ENCODE results near the gene SIM2. TPM values are rescaled to one million over a fixed set of nuclear protein-coding genes. Genes with fewer than 3 reads are reported as not detected.
A peak's percentile ranks its signal among the peaks of the same experiment; 100 is the strongest.

The SIM2 gene
- total RNA-seq, 2 donors from 2014 or later: 1.9 to 4.1 TPM

DNA sequence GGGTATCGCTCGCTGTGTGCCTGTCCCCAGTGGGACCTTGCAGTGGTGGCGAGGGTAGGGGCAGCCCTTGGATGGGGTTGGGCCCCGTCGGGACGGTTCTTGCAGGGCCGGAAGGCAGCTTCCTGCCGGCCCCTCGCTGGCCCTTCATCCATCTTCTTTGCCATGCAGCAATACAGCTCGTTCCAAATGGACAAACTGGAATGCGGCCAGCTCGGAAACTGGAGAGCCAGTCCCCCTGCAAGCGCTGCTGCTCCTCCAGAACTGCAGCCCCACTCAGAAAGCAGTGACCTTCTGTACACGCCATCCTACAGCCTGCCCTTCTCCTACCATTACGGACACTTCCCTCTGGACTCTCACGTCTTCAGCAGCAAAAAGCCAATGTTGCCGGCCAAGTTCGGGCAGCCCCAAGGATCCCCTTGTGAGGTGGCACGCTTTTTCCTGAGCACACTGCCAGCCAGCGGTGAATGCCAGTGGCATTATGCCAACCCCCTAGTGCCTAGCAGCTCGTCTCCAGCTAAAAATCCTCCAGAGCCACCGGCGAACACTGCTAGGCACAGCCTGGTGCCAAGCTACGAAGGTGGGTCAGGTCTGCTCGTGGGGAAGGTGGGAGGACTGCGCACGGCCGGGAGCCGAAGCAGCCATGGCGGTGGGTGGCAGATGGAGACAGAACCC lies 45.8 kb downstream of the SIM2 start:
- Mint-ChIP-seq H3K27ac (no peak overlapping the region), H3K4me3 (no peak overlapping the region), H3K36me3 (ENCODE audit: insufficient read depth in 2 of 2) (no peaks in the 10 kb centered on the region), H3K9me3 (no peaks in the 10 kb centered on the region), H3K4me1 (ENCODE audit: low read depth) (peaks cover 9% of the 10 kb centered on the region), H3K27me3 (ENCODE audit: low read depth) (peaks cover 58% of the 10 kb centered on the region)
- ATAC-seq (replicated peaks in 1 of 2): no peak
- DNase-seq: no peak

DNA sequence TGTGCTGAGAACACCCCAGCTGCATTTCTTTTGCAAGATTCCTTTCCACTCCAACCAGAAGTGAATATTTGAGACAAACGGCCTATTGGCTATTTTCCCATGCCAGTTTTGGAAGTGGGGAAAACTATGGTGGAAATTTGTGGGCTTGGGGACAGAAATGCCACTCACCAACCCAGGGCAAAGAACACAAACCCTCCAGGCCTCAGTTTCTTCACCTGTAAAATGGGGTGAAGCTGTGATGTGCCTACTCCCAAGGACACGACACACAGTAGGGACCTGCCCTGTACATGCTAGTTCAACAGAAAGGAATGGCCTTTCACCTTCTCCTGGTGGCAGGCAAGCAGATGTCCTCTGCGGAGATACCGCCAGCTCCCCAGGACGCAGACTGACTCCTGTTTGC lies 46.5 kb downstream of the SIM2 start:
- peaks cover 9% of the 10 kb centered on the region for H3K4me1 Mint-ChIP-seq (ENCODE audit: low read depth)
- no peaks in the 10 kb centered on the region for H3K36me3 Mint-ChIP-seq (ENCODE audit: insufficient read depth in 2 of 2)
- H3K9me3 Mint-ChIP-seq: no peaks in the 10 kb centered on the region
- peaks cover 51% of the 10 kb centered on the region for H3K27me3 Mint-ChIP-seq (ENCODE audit: low read depth)
- DNase-seq (no peak), ATAC-seq (replicated peaks in 1 of 2) (no peak)
- H3K27ac Mint-ChIP-seq: no peak overlapping the region
- H3K4me3 Mint-ChIP-seq: no peak overlapping the region

DNA sequence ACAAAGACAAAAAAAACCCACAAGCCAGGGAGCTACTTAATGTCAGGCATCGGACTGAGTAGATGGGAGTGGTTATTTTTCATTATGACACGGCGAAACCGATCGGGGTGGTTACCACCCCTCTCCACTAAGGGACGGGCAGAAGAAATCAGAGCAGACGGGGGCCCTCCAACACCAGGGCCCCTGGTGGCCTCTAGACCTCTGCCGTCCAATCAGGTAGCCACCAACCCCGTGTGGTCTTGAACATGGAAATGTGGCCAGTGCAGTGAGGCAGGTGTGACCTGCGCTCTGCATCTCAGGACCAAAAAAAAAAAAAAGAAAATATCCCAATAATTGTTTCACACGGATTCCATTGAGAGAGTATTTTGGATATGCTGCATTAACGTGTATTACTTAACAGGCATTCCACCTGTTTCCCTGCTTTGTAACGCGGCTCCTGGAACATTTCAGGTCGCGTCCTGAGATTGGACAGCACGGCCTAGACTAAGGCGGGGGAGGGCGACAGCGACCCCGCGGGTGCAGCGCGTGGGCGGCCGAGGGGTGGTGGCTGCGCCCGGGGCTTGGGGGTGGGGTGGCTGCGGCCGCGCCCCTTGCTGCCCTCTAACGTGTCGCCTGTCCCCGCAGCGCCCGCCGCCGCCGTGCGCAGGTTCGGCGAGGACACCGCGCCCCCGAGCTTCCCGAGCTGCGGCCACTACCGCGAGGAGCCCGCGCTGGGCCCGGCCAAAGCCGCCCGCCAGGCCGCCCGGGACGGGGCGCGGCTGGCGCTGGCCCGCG lies 48.3 kb downstream of the SIM2 start:
- H3K4me1 Mint-ChIP-seq (ENCODE audit: low read depth): peaks cover 9% of the 10 kb centered on the region
- no peaks in the 10 kb centered on the region for H3K36me3 Mint-ChIP-seq (ENCODE audit: insufficient read depth in 2 of 2)
- DNase-seq (peak; percentile 1 to 5), ATAC-seq (replicated peaks in 1 of 2) (peak in 1 of 2 donors; percentile 23)
- H3K27me3 Mint-ChIP-seq (ENCODE audit: low read depth): peaks cover 49% of the 10 kb centered on the region
- H3K27ac Mint-ChIP-seq: peak overlapping the region; percentile 60
- H3K4me3 Mint-ChIP-seq: peak overlapping the region; percentile 79 to 84
- no peaks in the 10 kb centered on the region for H3K9me3 Mint-ChIP-seq

DNA sequence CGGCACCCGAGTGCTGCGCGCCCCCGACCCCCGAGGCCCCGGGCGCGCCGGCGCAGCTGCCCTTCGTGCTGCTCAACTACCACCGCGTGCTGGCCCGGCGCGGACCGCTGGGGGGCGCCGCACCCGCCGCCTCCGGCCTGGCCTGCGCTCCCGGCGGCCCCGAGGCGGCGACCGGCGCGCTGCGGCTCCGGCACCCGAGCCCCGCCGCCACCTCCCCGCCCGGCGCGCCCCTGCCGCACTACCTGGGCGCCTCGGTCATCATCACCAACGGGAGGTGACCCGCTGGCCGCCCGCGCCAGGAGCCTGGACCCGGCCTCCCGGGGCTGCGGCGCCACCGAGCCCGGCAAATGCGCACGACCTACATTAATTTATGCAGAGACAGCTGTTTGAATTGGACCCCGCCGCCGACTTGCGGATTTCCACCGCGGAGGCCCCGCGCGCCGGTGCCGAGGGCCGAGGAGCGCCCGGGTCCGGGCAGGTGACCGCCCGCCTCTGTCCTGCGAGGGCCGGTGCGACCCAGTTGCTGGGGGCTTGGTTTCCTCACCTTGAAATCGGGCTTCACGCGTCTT lies 49.0 kb downstream of the SIM2 start:
- Mint-ChIP-seq H3K27me3 (ENCODE audit: low read depth) (peaks cover 49% of the 10 kb centered on the region), H3K27ac (no peak overlapping the region), H3K36me3 (ENCODE audit: insufficient read depth in 2 of 2) (no peaks in the 10 kb centered on the region), H3K9me3 (no peaks in the 10 kb centered on the region), H3K4me3 (peak overlapping the region; percentile 76 to 82), H3K4me1 (ENCODE audit: low read depth) (peaks cover 9% of the 10 kb centered on the region)
- DNase-seq: peak; percentile 61 to 83
- peak; percentile 88 to 91 for ATAC-seq (replicated peaks in 1 of 2)

DNA sequence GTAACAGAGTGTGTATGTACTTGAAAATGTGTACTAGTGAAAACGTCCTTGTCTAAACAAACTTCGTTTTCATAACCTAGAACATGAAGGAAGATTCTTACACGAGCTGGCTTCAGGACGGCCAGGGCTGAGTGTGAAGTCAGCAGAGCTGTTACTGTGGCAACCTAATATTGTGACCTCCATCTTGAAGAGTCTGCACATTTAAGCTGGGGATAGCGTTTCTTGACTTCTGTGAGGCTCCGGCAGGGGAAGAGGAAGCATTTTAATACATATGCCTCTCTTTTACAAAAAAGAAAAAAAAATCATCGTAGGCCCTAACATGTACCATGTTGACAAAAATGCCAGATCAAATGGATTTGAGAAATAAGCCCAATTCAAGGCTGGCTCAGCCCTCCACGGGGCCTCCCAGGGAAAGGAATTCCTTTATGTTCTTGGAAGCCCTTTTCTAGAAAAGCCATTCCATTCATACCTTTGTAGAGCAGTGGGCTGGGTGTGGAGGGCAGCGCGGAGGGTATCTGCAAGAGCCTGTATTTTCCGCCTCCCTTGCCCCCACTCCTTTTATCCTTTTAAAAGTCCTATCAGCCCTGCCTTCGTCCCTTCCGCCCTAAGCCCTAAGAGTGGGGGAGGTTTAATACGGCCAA lies 51.1 kb downstream of the SIM2 start:
- Mint-ChIP-seq H3K4me3 (no peak overlapping the region), H3K27ac (no peak overlapping the region), H3K9me3 (no peaks in the 10 kb centered on the region)

DNA sequence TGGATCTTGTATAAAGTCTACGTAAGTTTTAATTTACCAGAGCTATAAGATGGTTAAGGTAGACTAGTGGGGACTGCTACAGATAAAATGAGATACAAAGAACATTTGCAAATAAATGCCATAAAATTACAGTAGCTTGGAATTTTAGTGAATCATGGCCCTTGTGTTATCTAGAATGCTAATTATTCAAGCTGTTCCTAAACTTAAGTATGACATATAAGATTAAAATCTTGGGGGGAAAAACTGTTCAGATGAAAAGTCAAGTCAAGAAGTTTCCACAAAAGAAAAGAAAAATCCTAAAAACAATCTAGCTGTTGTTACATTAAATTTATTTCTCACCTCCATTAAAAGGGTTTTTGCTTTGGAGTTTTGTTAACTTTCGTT lies 51.7 kb downstream of the SIM2 start:
- ATAC-seq (replicated peaks in 1 of 2) (no peak), DNase-seq (no peak)
- peaks cover 31% of the 10 kb centered on the region for H3K27me3 Mint-ChIP-seq (ENCODE audit: low read depth)
- no peaks in the 10 kb centered on the region for H3K9me3 Mint-ChIP-seq
- no peak overlapping the region for H3K4me3 Mint-ChIP-seq
- H3K36me3 Mint-ChIP-seq (ENCODE audit: insufficient read depth in 2 of 2): no peaks in the 10 kb centered on the region
- H3K27ac Mint-ChIP-seq: no peak overlapping the region
- H3K4me1 Mint-ChIP-seq (ENCODE audit: low read depth): peaks cover 9% of the 10 kb centered on the region

More for the DNA sequence above, 51.1 kb downstream of the SIM2 start:
- ATAC-seq (replicated peaks in 1 of 2): no peak
- no peak for DNase-seq
- peaks cover 36% of the 10 kb centered on the region for H3K27me3 Mint-ChIP-seq (ENCODE audit: low read depth)
- H3K4me1 Mint-ChIP-seq (ENCODE audit: low read depth): peaks cover 9% of the 10 kb centered on the region
- H3K36me3 Mint-ChIP-seq (ENCODE audit: insufficient read depth in 2 of 2): no peaks in the 10 kb centered on the region

DNA sequence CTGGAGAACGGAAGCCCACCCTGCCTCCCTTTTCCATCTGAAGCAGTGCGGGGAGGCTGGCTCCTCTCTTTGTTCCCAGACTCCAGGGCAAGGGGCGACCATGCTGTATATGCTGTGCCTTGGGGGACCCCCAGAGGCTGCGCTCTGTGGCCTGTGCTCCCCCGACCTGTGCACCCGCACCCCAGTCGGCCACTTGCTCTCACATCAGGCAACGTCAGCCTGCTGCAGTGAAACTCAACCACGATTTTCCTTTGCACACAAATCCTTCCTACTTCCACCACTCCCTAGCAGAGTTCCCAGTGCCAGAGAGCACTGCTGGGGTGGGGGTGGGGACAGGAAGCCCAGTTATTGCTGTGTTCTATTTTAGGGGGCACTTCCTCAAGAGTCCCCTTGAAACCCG lies 52.5 kb downstream of the SIM2 start:
- DNase-seq: no peak
- H3K4me3 Mint-ChIP-seq: no peak overlapping the region
- no peak for ATAC-seq (replicated peaks in 1 of 2)
- H3K4me1 Mint-ChIP-seq (ENCODE audit: low read depth): peaks cover 9% of the 10 kb centered on the region
- H3K9me3 Mint-ChIP-seq: no peaks in the 10 kb centered on the region
- H3K27me3 Mint-ChIP-seq (ENCODE audit: low read depth): peaks cover 23% of the 10 kb centered on the region
- no peak overlapping the region for H3K27ac Mint-ChIP-seq
- H3K36me3 Mint-ChIP-seq (ENCODE audit: insufficient read depth in 2 of 2): no peaks in the 10 kb centered on the region

DNA sequence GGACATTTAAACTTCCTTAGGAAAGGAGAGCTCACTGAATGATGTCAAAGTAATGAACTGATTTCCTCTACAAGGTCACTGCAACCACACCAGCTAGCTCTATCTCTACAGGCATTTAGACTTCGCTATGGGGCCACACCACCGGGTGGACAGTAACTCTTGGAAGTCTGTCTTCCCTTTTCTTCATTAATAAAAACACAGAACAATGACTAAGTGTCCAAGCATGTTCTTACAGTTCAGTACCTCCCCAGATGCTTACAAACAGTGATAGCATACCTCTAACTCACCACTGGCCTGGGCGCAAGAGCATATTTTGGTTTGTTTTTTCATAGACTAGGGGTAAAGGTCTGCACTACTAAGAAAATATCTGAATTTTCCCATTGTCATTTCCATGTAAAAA lies 54.6 kb downstream of the SIM2 start:
- Mint-ChIP-seq H3K27ac (no peak overlapping the region), H3K36me3 (ENCODE audit: insufficient read depth in 2 of 2) (no peaks in the 10 kb centered on the region), H3K4me3 (no peak overlapping the region), H3K27me3 (ENCODE audit: low read depth) (peaks cover 9% of the 10 kb centered on the region), H3K9me3 (no peaks in the 10 kb centered on the region), H3K4me1 (ENCODE audit: low read depth) (no peaks in the 10 kb centered on the region)
- no peak for ATAC-seq (replicated peaks in 1 of 2)
- DNase-seq: no peak

DNA sequence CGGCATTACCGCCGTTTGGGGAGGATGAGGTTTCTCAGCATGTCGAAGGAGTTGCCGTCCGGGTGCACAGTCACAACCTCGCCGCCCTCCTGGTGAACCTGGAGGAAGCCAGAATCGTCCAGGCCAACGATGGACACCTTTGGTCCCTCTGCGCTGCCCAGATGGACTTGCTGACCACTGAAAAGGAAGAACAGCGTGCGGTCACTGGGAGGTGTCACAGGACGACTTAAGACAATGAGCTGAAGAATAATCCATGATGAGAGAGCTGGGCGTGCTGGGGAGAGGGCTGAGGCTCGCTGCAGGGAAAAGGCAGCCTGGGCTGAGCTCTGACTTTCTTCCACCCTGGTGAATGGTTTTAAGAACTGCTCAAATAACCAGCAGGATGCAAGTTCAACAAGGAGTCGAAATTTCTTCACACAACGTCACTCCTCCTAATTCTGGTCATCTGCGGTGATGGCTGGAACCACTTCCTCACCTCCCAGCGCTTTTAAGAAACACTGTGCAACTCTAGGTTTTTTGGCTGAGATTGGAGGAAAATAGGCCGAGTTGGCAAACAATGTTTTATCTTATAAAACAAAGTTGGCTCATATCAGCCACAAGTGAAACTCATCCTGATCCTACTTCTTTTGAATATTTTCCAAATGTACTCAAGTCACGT lies 55.5 kb downstream of the SIM2 start:
- peaks cover 1% of the 10 kb centered on the region for H3K27me3 Mint-ChIP-seq (ENCODE audit: low read depth)
- H3K36me3 Mint-ChIP-seq (ENCODE audit: insufficient read depth in 2 of 2): no peaks in the 10 kb centered on the region
- H3K9me3 Mint-ChIP-seq: no peaks in the 10 kb centered on the region
- H3K27ac Mint-ChIP-seq: no peak overlapping the region
- no peak overlapping the region for H3K4me3 Mint-ChIP-seq
- ATAC-seq (replicated peaks in 1 of 2) (no peak), DNase-seq (no peak)
- no peaks in the 10 kb centered on the region for H3K4me1 Mint-ChIP-seq (ENCODE audit: low read depth)

DNA sequence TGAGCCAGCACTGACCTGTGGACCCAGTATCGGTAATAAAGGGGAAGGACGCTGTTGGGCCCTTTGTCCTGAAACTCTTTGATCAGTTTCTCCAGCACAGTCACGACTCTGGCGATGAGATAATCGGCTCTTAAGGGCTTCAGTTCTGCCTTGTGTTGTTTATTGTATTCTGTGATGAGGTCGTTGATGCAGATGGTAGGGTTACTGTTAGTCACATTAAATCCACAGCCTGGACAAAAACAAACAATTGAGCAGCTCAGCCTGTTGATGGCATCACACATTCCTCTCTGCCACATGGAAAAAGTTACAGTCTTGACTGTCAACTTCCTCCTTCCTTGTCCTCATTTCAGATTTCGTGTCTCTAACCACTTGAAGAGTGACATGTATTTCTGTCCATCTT lies 57.6 kb downstream of the SIM2 start:
- no peaks in the 10 kb centered on the region for H3K27me3 Mint-ChIP-seq (ENCODE audit: low read depth)
- H3K4me3 Mint-ChIP-seq: no peak overlapping the region
- H3K27ac Mint-ChIP-seq: no peak overlapping the region
- no peak for DNase-seq
- ATAC-seq (replicated peaks in 1 of 2): no peak
- peaks cover 0 to 2% of the 10 kb centered on the region in 2 donors for H3K36me3 Mint-ChIP-seq (ENCODE audit: insufficient read depth in 2 of 2)
- no peaks in the 10 kb centered on the region for H3K4me1 Mint-ChIP-seq (ENCODE audit: low read depth)
- no peaks in the 10 kb centered on the region for H3K9me3 Mint-ChIP-seq

DNA sequence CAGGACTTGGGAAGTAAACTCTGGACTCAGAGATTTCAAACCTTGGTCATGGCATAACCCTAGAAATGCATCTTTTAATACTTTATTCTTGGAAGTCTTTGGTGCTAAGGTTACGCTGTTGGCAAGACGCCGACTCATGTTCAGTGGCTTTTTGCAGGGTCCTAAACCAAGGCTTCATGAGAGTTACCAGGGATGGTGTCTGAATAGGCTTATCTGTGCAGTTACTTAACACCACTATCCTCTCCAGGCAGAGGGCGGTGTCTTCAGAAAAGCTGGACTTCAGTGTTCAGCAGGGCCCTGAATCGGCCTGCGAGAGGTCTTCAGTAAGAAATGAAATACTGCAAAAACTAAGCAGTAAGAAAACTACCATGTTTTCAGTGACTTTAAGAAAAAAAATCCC lies 58.3 kb downstream of the SIM2 start:
- H3K4me1 Mint-ChIP-seq (ENCODE audit: low read depth): no peaks in the 10 kb centered on the region
- H3K9me3 Mint-ChIP-seq: no peaks in the 10 kb centered on the region
- no peaks in the 10 kb centered on the region for H3K27me3 Mint-ChIP-seq (ENCODE audit: low read depth)
- peaks cover 0 to 2% of the 10 kb centered on the region in 2 donors for H3K36me3 Mint-ChIP-seq (ENCODE audit: insufficient read depth in 2 of 2)
- ATAC-seq (replicated peaks in 1 of 2) (no peak), DNase-seq (no peak)
- H3K4me3 Mint-ChIP-seq: no peak overlapping the region
- no peak overlapping the region for H3K27ac Mint-ChIP-seq

DNA sequence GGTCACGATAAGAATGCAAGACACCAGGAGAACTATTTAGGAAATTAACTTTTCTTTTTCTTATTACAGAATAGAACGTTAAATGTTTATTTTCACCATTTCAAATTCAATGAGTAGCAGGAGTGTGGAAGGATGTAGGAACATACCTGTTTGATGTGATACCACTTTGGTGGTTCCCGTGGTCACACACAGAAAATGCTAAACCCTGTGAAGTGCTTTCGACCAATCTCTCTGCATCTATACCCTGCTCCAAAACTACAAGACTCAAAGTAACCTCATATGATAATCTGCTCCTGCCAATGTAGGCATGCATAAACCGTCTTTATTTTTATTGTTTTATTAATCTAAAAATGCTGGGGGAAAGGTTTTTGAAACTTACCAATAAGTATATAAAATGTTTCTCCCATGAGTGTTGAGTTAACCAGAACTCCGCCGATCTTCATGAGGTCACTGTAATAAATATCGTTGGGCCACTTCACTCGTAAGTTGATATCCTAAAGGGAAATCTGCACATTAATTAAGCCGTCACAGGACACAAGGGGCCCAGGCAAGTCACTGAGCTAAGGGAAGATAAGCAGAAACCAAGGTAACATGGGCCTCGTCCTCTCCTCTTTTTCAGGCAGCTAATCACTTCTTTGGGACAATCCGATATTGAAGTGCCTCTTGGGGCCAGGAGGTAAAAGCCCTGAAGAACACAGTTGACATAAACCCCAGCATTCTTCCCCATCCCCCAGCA lies 60.6 kb downstream of the SIM2 start:
- Mint-ChIP-seq H3K27ac (no peak overlapping the region), H3K9me3 (no peaks in the 10 kb centered on the region), H3K4me3 (no peak overlapping the region)

More for the DNA sequence above, 60.6 kb downstream of the SIM2 start:
- no peak for ATAC-seq (replicated peaks in 1 of 2)
- Mint-ChIP-seq H3K27me3 (ENCODE audit: low read depth) (no peaks in the 10 kb centered on the region), H3K4me1 (ENCODE audit: low read depth) (no peaks in the 10 kb centered on the region), H3K36me3 (ENCODE audit: insufficient read depth in 2 of 2) (peaks cover 0 to 2% of the 10 kb centered on the region in 2 donors)
- DNase-seq: no peak
